ENCODE measurements around the gene LPCAT1. TPM values are rescaled to one million over a fixed set of nuclear protein-coding genes. Genes with fewer than 3 reads are reported as not detected.
A peak's percentile ranks its signal among the peaks of the same experiment; 100 is the strongest.

Gene LPCAT1
- total and polyA plus RNA-seq, 3 donors from 2014 or later = 21.1 to 27.1 (median 23.9) TPM

GRCh38 chr5:1520791-1521453 lies 2.8 kb downstream of the LPCAT1 start:
- Histone ChIP-seq H3K36me3 (ENCODE audit: low read depth, missing control alignments) (no peaks in the 10 kb centered on the region), H3K4me3 (no peak overlapping the region), H3K9me3 (no peaks in the 10 kb centered on the region), H3K27ac (no peak overlapping the region), H3K27me3 (no peaks in the 10 kb centered on the region), H3K4me1 (peaks cover 17% of the 10 kb centered on the region)
- 92 to 95% methylated on average over 13 of the region's 13 CpGs for WGBS, 2 donors
- peak; percentile 8 for DNase-seq
- TF ChIP-seq POLR2A (IDR thresholded peaks at IDR 0.05) (no peak), CTCF (IDR thresholded peaks at IDR 0.05) (no peak)
- intact Hi-C loops (cut with DNase I; ENCODE audit: low total_unique reads) = no loop called here

- intact Hi-C loops (cut with DNase I; ENCODE audit: low total_unique reads) = no loop called here
- H3K4me1 ChIP-seq = peaks cover 17% of the 10 kb centered on the region
- no peak overlapping the region for H3K4me3 ChIP-seq
- H3K27ac ChIP-seq = no peak overlapping the region
- TF ChIP-seq POLR2A (IDR thresholded peaks at IDR 0.05) (no peak), CTCF (IDR thresholded peaks at IDR 0.05) (no peak)
- no peaks in the 10 kb centered on the region for H3K9me3 ChIP-seq
- 78 to 80% methylated on average over 8 to 12 of the region's 12 CpGs for WGBS, 2 donors
- peak; percentile 9 for DNase-seq
- no peaks in the 10 kb centered on the region for H3K36me3 ChIP-seq (ENCODE audit: low read depth, missing control alignments)
- no peaks in the 10 kb centered on the region for H3K27me3 ChIP-seq
These were observed 4.0 kb downstream of the LPCAT1 start for GRCh38 chr5:1519631-1520210.

GRCh38 chr5:1517838-1518237 lies 5.9 kb downstream of the LPCAT1 start:
- H3K36me3 ChIP-seq (ENCODE audit: low read depth, missing control alignments) = no peaks in the 10 kb centered on the region
- intact Hi-C loops (cut with DNase I; ENCODE audit: low total_unique reads) = no loop called here
- peak; percentile 11 for DNase-seq
- no peaks in the 10 kb centered on the region for H3K27me3 ChIP-seq
- peaks cover 12% of the 10 kb centered on the region for H3K4me1 ChIP-seq
- no peaks in the 10 kb centered on the region for H3K9me3 ChIP-seq
- no peak for TF ChIP-seq POLR2A (IDR thresholded peaks at IDR 0.05)
- TF ChIP-seq CTCF (IDR thresholded peaks at IDR 0.05) = no peak
- no peak overlapping the region for H3K4me3 ChIP-seq
- H3K27ac ChIP-seq = no peak overlapping the region
- WGBS, 2 donors = 90 to 92% methylated on average over 20 of the region's 20 CpGs

GRCh38 chr5:1516615-1517601 lies 6.9 kb downstream of the LPCAT1 start:
- no peaks in the 10 kb centered on the region for H3K9me3 ChIP-seq
- intact Hi-C loops (cut with DNase I; ENCODE audit: low total_unique reads) = no loop called here
- H3K36me3 ChIP-seq (ENCODE audit: low read depth, missing control alignments) = no peaks in the 10 kb centered on the region
- no peak overlapping the region for H3K27ac ChIP-seq
- no peak overlapping the region for H3K4me3 ChIP-seq
- peaks cover 3% of the 10 kb centered on the region for H3K4me1 ChIP-seq
- 84 to 87% methylated on average over 19 of the region's 19 CpGs for WGBS, 2 donors
- DNase-seq = peak; percentile 8
- TF ChIP-seq POLR2A (IDR thresholded peaks at IDR 0.05) (no peak), CTCF (IDR thresholded peaks at IDR 0.05) (no peak)
- H3K27me3 ChIP-seq = no peaks in the 10 kb centered on the region

All from testis (tissue), 3 donors.